Activated gamma-delta T cell (primary cell): Measurements from ENCODE around the gene ZNF32.
"Not testable (repeated sequence)": the region's sequence is repeated elsewhere in the genome, so short reads cannot be mapped to it uniquely, and the experiment has no call there.

Experiments used
- DNase-seq: peaks from one replicate; lab custom pipeline; 2025; lab: John Stamatoyannopoulos, UW

ZNF32 gene

GRCh38 chr10:43628956-43629355, 19.7 kb downstream of the ZNF32 start:
- DNase-seq = no peak

- no peak for DNase-seq
These were observed 20.7 kb downstream of the ZNF32 start for GRCh38 chr10:43627942-43628341.

GRCh38 chr10:43623351-43623750, 25.3 kb downstream of the ZNF32 start:
- no peak for DNase-seq

GRCh38 chr10:43622038-43622437, 26.6 kb downstream of the ZNF32 start:
- DNase-seq = no peak

- no peak for DNase-seq
These were observed 29.3 kb downstream of the ZNF32 start for GRCh38 chr10:43619368-43619767.

GRCh38 chr10:43616697-43617370, 31.8 kb downstream of the ZNF32 start:
- no peak for DNase-seq

GRCh38 chr10:43610636-43611035, 38.0 kb downstream of the ZNF32 start:
- DNase-seq = no peak

GRCh38 chr10:43607199-43607573, 41.5 kb downstream of the ZNF32 start:
- DNase-seq = no peak

GRCh38 chr10:43606323-43607198, 42.1 kb downstream of the ZNF32 start, which contains the start of gene ZNF485:
ZNF485 (plus strand) TSS chr10:43606438; CDS start chr10:43607051, 613 bp downstream.
- DNase-seq = peak; percentile 32

- DNase-seq = no peak
These were observed 42.8 kb downstream of the ZNF32 start for GRCh38 chr10:43605850-43606322.

- not testable (repeated sequence) for DNase-seq
These were observed 47.1 kb downstream of the ZNF32 start for GRCh38 chr10:43601576-43601975.

GRCh38 chr10:43599333-43599732, 49.3 kb downstream of the ZNF32 start:
- DNase-seq = no peak

GRCh38 chr10:43598446-43598845, 50.2 kb downstream of the ZNF32 start:
- DNase-seq = no peak

- no peak for DNase-seq
These were observed 52.1 kb downstream of the ZNF32 start for GRCh38 chr10:43596546-43596945.

- DNase-seq = no peak
These were observed 52.9 kb downstream of the ZNF32 start for GRCh38 chr10:43595739-43596298.

GRCh38 chr10:43594944-43595589, 53.6 kb downstream of the ZNF32 start:
- DNase-seq = no peak
